Activated T-cell treated with anti-CD3 and anti-CD28 coated beads, Interleukin-2, amount 50 U/mL, for 72 hours (primary cell): ENCODE results near the gene FAM151A. TPM values are rescaled to one million over a fixed set of nuclear protein-coding genes. Genes with fewer than 3 reads are reported as not detected.

Experiments used
- ATAC-seq, 2 donors: fragments of 150-1000 bp; cut with Tn5 transposase; replicated peaks in 1 of 2; 2 replicates each; pipeline ENCODE4 v1.10.0; 2021; ENCODE audit warnings: moderate library complexity in 2 of 2, mild to moderate bottlenecking in 1 of 2
- DNase-seq, 2 donors: peaks; one replicate each; pipeline ENCODE4 v3.0.0; 2021 to 2022; ENCODE audit warnings: mixed read lengths in 1 of 2
- H3K27ac Mint-ChIP-seq: one replicate; pipeline ENCODE4 v1.8.0; 2022; ENCODE audit warnings: mild to moderate bottlenecking, moderate library complexity, mixed read lengths
- H3K27me3 Mint-ChIP-seq: one replicate; pipeline ENCODE4 v1.8.0; 2022; ENCODE audit warnings: low read depth, mixed read lengths
- H3K36me3 Mint-ChIP-seq, 2 donors: one replicate each; pipeline ENCODE4 v1.8.0; 2022; ENCODE audit warnings: mixed read lengths in 2 of 2, mild to moderate bottlenecking in 1 of 2; ENCODE audit not compliant: insufficient read depth in 2 of 2
- H3K4me1 Mint-ChIP-seq: one replicate; pipeline ENCODE4 v1.8.0; 2022; ENCODE audit warnings: low read depth, mixed read lengths
- H3K4me3 Mint-ChIP-seq, 2 donors: one replicate each; pipeline ENCODE4 v1.8.0; 2022; ENCODE audit warnings: mild to moderate bottlenecking in 2 of 2, mixed read lengths in 2 of 2, moderate library complexity in 2 of 2
- H3K9me3 Mint-ChIP-seq, 2 donors: one replicate each; pipeline ENCODE4 v1.8.0; 2022; ENCODE audit warnings: mixed read lengths in 2 of 2
- total RNA-seq, 2 donors: library from RNA; stranded (reverse); gene quantifications; one replicate each; pipeline ENCODE4 v1.2.3, GENCODE V29; 2022

Gene FAM151A
- total RNA-seq, 2 donors from 2014 or later = not detected

- ATAC-seq (no peak), DNase-seq (no peak)
- H3K27ac Mint-ChIP-seq = no peak overlapping the region
- no peaks in the 10 kb centered on the region for H3K27me3 Mint-ChIP-seq
- no peak overlapping the region for H3K4me3 Mint-ChIP-seq
- H3K9me3 Mint-ChIP-seq = no peaks in the 10 kb centered on the region
- H3K4me1 Mint-ChIP-seq = no peaks in the 10 kb centered on the region
- H3K36me3 Mint-ChIP-seq = no peaks in the 10 kb centered on the region
Observed at GRCh38 chr1:54615531-54616279, 7.6 kb downstream of the FAM151A start.

- no peak overlapping the region for H3K27ac Mint-ChIP-seq
- DNase-seq (no peak), ATAC-seq (no peak)
- H3K9me3 Mint-ChIP-seq = no peaks in the 10 kb centered on the region
- H3K4me3 Mint-ChIP-seq = no peak overlapping the region
- H3K36me3 Mint-ChIP-seq = no peaks in the 10 kb centered on the region
- no peaks in the 10 kb centered on the region for H3K27me3 Mint-ChIP-seq
- H3K4me1 Mint-ChIP-seq = no peaks in the 10 kb centered on the region
Observed at GRCh38 chr1:54614563-54614962, 8.8 kb downstream of the FAM151A start.

DNA sequence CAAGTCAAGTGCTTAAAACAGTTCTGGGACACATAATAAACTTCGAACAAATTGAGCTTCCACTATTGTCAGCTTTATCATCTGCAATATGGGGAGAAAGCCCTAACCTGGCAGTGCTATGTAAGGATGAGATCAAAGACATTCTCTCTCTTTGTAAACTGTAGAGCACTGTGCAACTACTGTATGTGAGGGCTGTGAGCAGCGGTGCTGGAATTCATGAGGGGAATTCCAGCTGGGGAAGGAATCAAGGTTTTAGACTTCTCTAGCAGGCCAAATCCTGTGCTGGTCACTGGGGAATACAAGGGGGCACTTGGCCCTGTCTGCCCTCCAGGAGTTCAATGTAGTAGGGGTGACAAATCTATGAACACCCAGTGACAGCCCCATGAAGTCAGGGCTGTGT is 9.3 kb downstream of the FAM151A start:
- DNase-seq (no peak), ATAC-seq (no peak)
- Mint-ChIP-seq H3K36me3 (no peaks in the 10 kb centered on the region), H3K27ac (no peak overlapping the region), H3K4me3 (no peak overlapping the region), H3K4me1 (no peaks in the 10 kb centered on the region), H3K9me3 (no peaks in the 10 kb centered on the region), H3K27me3 (no peaks in the 10 kb centered on the region)

DNA sequence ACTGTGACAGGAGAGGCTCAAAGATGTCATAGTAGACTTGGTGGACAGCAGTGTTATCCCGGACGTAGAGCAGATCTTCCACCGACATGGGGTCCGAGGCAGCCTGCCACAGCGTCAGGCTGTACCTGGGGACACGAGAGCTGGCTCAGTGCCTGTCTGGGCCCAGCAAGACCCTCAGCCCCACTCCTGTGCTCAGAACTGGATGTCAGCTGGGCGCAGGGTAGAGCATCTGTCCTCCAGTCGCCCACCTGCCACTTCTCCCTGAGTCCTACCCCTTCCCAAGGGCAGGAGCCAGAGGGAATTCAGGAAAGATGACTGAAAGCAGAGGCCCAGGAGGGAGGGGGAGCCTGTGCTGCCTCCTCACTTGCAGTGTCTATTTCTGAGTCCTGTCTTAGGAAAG is 11.7 kb downstream of the FAM151A start:
- H3K9me3 Mint-ChIP-seq = no peaks in the 10 kb centered on the region
- DNase-seq (no peak), ATAC-seq (no peak)
- no peaks in the 10 kb centered on the region for H3K4me1 Mint-ChIP-seq
- no peak overlapping the region for H3K27ac Mint-ChIP-seq
- no peaks in the 10 kb centered on the region for H3K27me3 Mint-ChIP-seq
- H3K36me3 Mint-ChIP-seq = no peaks in the 10 kb centered on the region
- H3K4me3 Mint-ChIP-seq = no peak overlapping the region

DNA sequence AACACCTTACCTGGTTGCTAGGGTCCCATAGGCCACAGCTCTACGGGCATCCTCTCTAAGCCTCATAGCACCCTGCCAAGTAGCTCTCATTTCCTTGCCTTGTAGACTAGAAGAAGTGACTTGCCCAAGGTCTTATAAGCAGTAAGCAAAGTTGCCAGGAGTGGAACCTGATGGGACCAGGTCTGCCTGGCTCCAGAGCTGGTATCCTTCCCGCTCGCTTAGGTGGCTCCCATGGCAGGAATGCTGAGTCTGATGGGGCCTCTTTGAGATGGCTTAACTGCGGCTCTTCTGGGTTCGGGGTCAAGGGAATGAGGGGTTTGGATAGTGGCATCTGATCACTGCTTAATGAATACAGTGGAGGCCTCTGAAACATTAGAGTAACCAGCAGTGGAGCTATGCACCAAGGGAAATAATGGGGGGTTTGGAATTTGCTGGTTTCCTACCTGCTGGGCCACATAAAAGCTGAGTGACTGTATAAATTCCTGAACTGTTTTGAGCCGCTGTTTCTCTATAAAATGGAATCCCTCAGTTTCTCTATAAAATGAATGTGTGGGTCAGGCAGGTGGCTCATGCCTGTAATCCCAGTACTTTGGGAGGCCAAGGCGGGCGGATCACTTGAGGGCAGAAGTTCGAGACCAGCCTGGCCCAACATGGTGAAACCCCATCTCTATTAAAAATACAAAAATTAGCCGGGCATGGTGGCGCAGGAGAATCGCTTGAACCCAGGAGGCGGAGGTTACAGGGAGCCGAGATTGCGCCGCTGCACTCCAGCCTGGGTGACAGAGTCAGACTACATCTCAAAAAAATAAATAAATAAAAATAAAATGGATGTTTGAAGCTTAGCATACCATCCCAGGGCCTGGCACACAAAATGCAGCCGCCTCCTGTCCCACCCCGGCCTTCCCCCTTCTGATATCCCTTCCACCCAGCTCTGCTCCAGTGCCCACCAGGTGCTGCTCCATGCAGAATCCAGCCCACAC is 12.4 kb downstream of the FAM151A start:
- no peak for DNase-seq
- no peaks in the 10 kb centered on the region for H3K27me3 Mint-ChIP-seq
- H3K4me3 Mint-ChIP-seq = no peak overlapping the region
- H3K27ac Mint-ChIP-seq = no peak overlapping the region
- H3K9me3 Mint-ChIP-seq = no peaks in the 10 kb centered on the region
- ATAC-seq = no peak
- H3K36me3 Mint-ChIP-seq = no peaks in the 10 kb centered on the region
- H3K4me1 Mint-ChIP-seq = no peaks in the 10 kb centered on the region

DNA sequence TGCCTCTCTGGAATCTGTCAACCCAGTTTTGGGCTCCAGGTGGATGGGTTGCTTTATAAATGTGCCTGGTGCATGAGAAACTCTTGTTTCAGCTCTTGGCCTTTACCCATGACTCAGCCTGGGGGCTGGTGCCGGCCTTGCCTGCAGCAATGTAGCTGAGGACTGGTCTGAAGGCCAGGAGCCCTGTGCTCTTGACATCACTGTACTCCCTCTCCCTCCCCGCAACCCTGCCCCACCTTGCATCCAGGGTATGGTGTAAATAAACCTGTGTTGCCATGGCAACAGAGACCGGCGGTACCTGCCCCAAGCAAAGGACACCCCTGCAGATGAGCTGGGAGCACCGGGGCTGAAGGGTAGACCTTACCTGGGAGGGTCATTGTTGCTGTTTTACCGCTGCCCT is 13.3 kb downstream of the FAM151A start:
- Mint-ChIP-seq H3K9me3 (no peaks in the 10 kb centered on the region), H3K27me3 (no peaks in the 10 kb centered on the region), H3K36me3 (no peaks in the 10 kb centered on the region), H3K27ac (no peak overlapping the region), H3K4me3 (no peak overlapping the region), H3K4me1 (peaks cover 3% of the 10 kb centered on the region)
- ATAC-seq = no peak
- no peak for DNase-seq

- no peaks in the 10 kb centered on the region for H3K27me3 Mint-ChIP-seq
- no peaks in the 10 kb centered on the region for H3K36me3 Mint-ChIP-seq
- DNase-seq = no peak
- no peak for ATAC-seq
- no peak overlapping the region for H3K27ac Mint-ChIP-seq
- peaks cover 9% of the 10 kb centered on the region for H3K4me1 Mint-ChIP-seq
- H3K4me3 Mint-ChIP-seq = no peak overlapping the region
- H3K9me3 Mint-ChIP-seq = no peaks in the 10 kb centered on the region
Observed at GRCh38 chr1:54609301-54609921, 13.9 kb downstream of the FAM151A start.

GRCh38 chr1:54608566-54609230 is 14.6 kb downstream of the FAM151A start:
- H3K4me1 Mint-ChIP-seq = peaks cover 13% of the 10 kb centered on the region
- no peaks in the 10 kb centered on the region for H3K9me3 Mint-ChIP-seq
- no peak overlapping the region for H3K4me3 Mint-ChIP-seq
- ATAC-seq (no peak), DNase-seq (no peak)
- H3K27ac Mint-ChIP-seq = no peak overlapping the region
- H3K36me3 Mint-ChIP-seq = no peaks in the 10 kb centered on the region
- H3K27me3 Mint-ChIP-seq = no peaks in the 10 kb centered on the region

- Mint-ChIP-seq H3K36me3 (no peaks in the 10 kb centered on the region), H3K4me1 (peaks cover 13% of the 10 kb centered on the region), H3K27me3 (no peaks in the 10 kb centered on the region), H3K27ac (no peak overlapping the region), H3K9me3 (no peaks in the 10 kb centered on the region), H3K4me3 (no peak overlapping the region)
- ATAC-seq = no peak
- no peak for DNase-seq
Observed at GRCh38 chr1:54607821-54608565, 15.3 kb downstream of the FAM151A start.

- Mint-ChIP-seq H3K27me3 (no peaks in the 10 kb centered on the region), H3K27ac (no peak overlapping the region), H3K4me1 (peaks cover 13% of the 10 kb centered on the region), H3K4me3 (no peak overlapping the region), H3K36me3 (no peaks in the 10 kb centered on the region), H3K9me3 (no peaks in the 10 kb centered on the region)
- DNase-seq = no peak
- no peak for ATAC-seq
Observed at GRCh38 chr1:54606990-54607325, 16.4 kb downstream of the FAM151A start.

GRCh38 chr1:54606096-54606989 is 17.0 kb downstream of the FAM151A start:
- Mint-ChIP-seq H3K27me3 (no peaks in the 10 kb centered on the region), H3K27ac (no peak overlapping the region), H3K36me3 (no peaks in the 10 kb centered on the region), H3K9me3 (no peaks in the 10 kb centered on the region), H3K4me1 (peaks cover 13% of the 10 kb centered on the region), H3K4me3 (no peak overlapping the region)
- DNase-seq (no peak), ATAC-seq (no peak)
